ENCODE results near the gene PIP4K2B.

Gene PIP4K2B

DNA sequence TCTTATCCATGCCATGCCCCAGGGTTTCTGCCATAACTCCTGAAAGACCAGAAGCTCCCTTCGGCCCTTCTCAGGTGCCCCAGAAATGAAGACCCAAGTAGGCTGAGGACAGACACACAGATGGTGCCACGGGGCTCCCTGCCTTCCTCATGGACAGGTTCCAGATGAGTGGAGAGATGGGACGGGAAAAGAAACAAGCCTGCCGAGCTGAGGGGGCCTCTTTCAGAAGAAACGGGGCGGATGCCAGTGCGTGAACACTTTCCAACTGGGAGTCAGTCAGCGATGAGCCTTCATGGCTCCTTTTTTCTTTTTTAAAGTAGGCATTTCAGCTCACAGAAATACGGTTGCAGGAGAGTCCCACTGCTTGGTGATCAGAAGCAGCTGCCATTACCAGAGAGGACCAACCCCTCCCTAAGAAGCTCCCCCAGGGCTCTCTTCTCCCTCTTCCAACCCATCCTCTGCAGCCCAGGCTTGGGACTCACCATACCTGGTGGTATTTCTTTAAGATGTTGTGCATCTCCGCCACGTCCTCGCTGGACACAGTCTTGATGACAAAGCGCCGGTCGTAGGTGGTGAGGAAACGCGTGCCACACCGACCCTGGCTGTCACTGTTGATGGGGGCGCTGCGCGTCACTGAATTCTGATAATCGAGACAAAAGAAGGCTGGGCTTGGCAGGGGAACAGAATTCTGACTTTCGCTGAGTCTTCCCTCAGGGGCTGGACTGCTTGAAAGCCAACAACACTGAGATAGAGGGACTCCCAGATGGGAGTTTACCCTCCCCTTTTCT is 19.2 kb downstream of the PIP4K2B start:
- no peak for DNase-seq (ENCODE audit: low spot score)

DNA sequence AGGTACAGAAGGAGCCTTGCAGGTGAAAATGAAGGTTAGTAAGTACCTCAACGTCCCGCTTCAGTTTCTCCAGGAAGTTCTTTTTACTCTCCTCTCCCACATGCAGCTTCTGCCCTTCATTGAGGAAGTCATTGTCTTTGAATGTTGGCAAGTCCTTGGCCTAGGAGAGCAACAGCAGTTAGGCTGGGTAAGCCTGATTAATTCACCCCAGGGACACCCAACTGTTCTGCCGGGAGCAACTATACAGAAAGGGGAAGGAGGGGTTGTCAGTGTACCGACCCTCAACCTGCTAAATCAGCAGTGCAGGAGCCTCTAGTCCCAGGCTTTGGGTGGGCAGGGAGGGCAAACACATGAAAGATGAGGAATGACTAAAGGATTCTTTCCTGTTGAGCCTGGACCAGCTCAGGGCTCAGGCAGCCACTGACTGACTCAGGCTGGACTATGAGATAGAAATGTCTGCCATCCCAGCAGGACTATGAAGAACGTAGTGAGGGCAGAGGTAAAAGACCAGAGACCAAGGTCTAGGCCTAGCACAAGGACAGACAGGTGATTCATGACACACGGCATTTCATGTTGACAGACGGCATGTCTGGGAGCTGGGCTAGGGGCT is 21.6 kb downstream of the PIP4K2B start:
- DNase-seq (ENCODE audit: low spot score) = peak; percentile 35

DNA sequence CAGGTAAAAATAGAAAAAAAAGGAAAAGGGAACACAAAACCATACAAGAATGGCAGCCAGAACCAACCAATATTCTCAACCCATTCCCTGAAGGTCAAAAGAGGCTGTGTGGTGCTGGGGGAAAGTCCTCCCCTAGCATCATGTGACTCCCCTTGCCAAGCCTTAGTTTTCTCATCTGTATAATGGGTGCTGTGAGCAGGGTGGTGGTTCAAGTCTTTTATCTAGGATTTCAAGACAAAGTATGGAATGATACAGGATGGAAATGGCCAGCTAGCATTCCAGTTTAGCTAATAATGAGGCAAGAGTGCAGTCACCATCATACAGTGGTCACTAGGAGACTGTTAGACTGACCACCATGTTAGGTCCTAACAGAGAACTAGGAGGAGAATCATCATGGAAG is 26.1 kb downstream of the PIP4K2B start:
- DNase-seq (ENCODE audit: low spot score) = no peak

DNA sequence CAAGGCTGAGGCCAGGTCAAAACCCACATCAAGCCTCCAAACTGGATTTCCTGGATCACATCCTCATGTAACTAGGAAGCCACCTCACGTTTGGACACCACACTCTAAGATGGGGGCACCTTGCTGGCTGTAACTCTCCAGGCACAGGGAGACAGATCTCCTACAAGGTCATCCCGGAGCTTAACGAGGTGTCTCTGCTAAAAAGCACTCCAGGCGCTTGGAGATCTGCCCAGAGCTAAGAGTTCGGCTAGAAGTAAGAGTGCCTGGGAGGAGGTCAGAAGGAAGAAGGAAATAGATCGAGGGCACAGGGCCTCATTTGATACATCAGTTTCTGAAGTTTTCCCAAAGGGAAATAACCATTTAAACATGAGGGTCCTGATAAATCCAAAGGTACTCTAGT is 30.9 kb downstream of the PIP4K2B start:
- no peak for DNase-seq (ENCODE audit: low spot score)

DNA sequence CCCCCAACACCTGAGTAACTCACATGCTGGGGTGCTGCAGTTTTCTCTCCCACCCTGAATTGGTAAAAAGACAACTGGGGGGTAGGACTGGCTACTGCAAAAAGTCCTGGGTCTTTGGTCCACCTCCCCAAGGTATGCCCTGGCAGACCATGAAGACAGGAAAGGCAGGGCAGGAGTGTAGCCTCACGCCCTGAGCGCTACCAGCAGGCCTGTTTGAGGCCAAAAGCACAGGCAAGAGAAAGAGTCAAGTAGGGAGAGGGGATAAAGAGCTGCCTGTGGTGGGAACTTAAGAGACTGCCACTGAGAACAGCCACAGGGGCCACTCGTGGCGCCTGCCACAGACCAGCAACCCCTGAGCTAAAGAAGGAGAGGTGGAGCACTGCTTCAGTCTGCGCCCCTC is 33.0 kb downstream of the PIP4K2B start:
- DNase-seq (ENCODE audit: low spot score) = no peak

DNA sequence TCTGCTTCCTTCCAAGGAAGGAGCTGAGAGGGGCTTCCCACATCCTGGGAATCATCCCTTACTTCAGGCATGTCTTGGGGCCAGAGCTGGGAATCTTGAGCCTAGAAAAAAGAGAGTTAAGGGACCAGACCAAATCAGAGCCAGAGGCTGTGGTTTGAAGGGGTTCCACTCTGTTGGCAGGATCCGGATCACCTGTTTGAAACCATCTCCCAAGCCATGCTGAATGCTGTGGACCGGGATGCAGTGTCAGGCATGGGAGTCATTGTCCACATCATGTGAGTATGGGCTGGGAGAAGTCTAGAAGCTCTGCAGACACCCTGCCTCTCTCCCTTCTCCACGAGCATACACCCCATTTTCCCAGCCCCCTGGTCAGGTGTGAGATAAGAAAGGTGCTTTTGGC is 37.1 kb downstream of the PIP4K2B start:
- no peak for DNase-seq (ENCODE audit: low spot score)

DNA sequence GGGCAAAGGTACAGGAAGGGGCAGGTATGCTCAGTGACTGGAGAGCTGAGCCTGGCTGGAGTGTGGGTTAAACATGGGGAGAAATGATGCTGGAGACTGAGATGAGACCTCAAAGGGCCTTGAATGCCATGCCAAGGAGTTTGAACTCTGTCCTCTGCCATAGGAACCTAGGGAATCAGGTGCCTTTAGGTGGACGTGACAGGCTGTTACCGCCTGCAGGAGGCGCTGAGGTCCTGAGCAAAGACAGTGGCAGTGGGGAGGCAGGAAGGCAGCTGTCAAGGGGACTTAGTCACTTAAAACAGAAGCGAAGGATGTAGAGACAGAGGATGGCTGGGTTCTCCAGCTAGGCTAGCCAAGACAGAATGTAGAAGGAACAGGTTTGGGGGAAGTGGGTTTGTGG is 37.7 kb downstream of the PIP4K2B start:
- DNase-seq (ENCODE audit: low spot score) = no peak

DNA sequence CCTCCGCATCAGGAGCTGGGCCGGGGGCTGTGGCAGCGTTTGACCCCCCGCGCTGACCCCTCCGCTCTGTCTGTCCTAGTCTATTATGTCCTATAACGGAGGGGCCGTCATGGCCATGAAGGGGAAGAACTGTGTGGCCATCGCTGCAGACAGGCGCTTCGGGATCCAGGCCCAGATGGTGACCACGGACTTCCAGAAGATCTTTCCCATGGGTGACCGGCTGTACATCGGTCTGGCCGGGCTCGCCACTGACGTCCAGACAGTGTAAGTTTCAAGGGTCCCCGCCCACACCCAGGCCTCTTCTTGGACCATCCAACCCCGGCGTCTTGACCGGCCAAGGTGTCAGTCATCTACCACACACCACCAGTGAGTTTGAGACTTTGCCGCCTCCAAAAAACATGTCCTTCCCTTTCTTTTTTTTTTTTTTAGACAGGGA is 46.3 kb downstream of the PIP4K2B start:
- DNase-seq (ENCODE audit: low spot score) = no peak

DNA sequence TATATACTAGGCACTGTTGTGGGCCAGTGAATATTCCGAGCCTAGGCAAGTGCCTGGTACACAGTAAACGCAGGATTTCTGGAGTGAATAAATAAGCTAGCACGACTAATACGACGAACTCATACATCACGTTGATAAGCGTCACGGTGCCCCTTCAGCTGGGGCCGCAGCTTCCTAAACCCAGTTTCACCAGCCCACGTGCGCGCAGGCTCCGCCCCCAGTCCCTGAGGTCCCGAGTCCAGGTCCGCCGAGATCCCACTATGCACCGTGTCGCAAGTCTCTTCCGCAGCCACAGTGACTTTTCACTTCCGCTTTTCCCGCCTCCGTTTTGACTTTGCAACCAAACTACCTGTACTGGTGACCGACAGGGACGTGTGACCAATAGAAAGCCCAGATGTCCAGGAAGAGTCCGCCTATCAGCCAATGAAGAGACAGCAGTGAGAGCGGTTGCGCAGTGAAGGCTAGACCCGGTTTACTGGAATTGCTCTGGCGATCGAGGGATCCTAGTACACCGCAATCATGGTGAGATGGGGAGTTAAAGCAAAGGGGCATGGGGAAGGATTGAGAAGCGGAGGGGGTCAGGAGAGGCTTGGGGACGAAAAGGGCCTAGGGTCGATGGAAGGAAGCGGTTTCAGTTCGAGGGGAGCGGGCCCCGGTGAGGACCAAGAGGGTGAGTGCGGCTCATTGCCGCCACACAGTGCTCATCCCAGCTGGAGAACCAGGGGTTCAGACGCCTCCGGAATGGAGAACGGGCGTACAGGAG is 46.9 kb downstream of the PIP4K2B start, which contains the start of gene PSMB3:
PSMB3 (plus strand) TSS at position 434 of the 763 bp plus-strand sequence; CDS start at position 520, 86 bp downstream.
- peak; percentile 97 for DNase-seq (ENCODE audit: low spot score)

DNA sequence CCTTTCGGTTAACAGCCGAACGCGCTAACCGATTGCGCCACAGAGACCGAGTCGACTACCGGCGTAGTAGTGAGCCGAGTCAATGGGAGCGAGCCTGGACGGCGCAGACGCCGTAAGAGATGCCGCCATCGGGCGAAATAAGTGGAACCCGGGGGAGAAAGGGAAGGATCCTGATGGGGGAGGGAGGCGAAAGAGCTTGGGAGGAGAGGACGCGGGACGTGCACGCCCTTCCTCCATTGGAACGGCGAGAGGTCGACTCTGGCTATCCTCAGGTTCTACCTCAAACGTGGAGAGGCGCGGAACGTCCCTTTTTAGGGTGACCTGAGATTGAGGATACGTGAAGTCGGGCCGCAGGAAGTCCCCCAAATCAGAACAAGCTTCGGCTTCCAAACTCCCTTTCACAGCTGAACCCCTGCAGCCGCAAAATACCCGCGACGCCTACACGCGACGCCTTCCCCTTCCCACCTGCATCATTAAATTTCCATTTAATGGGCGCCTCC is 47.5 kb downstream of the PIP4K2B start:
- peak; percentile 86 for DNase-seq (ENCODE audit: low spot score)

DNA sequence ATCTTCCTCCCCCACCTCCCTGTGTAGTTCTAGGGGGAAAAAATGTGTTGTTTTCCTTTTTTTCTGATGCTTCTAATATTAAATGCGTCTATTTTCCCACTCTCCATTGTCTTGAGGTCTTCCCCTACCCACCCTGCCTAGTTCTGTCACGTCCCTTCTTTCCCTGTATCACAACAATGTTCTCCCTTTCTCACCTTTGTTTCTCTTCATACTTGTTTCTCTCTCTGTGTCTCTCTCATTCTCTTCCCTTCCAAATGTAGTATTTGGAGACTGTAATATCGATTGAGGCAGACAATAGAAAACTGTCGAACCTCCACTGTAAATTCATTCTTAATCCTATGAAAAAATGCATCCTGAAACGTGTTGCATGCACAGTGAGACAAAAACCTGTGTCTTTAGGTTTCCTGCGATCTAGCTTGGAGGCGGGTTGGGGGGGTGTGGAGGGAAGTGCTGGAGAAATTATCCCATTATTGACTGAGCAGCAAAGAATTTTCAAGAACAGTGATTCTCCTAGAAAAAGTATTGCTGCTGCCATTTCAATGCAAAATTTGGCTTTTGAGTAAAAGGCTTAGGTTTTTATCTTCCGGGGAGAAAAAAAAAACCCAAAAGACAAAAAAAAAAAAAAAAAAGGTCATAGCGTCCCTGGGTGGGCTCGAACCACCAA is 48.1 kb downstream of the PIP4K2B start:
- no peak for DNase-seq (ENCODE audit: low spot score)

DNA sequence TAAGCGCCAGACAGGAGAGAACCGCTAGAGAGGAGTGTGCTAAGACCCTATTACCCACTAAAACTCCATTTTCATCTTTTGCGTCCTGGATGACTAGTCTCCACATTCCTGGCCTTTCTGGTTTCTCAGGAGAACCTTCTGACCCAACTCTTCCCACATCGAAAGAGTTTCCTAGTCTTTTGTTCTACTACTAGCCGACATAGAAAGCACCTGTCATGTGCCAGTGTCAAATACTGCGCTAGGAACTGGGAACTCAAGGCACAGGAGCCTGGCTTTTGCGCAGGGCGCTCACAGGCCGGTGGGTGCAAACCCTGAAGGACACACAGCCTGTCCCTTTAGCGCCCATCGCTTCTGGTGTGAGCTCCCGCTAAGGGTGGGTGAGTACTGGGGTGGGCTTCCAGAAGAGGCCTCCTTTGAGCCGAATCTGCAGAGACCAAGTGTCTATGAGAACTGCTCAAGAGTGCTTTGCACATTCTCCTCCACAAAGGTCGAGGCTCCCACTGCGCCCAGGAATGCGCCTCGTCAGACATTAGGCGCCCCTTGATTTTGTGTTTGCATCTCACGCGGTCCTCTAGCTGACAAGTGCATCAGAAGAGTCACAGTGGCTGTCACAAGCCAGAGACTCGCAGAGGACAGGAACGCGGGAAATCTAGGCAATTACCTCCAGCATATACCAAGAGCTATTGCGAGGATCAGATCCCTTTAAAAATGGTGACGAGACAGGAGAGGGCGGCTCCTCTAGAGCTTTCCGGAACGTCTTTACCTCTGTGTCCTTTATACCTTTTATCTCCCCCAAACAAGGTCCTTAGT is 48.8 kb downstream of the PIP4K2B start:
- no peak for DNase-seq (ENCODE audit: low spot score)

DNA sequence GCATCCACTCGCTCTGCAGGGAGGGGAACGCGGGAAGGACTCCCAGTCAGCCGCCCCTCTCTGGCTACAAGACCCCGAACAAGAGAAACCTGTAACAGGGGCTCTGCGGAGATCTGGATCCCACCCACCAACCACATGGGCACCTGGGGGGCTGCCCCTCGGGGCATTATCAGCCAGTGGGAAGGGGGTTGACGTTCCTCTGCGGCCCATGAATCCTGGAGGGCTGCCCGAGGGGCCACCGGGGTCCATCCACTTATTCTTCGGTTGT is 49.4 kb downstream of the PIP4K2B start:
- DNase-seq (ENCODE audit: low spot score) = no peak

DNA sequence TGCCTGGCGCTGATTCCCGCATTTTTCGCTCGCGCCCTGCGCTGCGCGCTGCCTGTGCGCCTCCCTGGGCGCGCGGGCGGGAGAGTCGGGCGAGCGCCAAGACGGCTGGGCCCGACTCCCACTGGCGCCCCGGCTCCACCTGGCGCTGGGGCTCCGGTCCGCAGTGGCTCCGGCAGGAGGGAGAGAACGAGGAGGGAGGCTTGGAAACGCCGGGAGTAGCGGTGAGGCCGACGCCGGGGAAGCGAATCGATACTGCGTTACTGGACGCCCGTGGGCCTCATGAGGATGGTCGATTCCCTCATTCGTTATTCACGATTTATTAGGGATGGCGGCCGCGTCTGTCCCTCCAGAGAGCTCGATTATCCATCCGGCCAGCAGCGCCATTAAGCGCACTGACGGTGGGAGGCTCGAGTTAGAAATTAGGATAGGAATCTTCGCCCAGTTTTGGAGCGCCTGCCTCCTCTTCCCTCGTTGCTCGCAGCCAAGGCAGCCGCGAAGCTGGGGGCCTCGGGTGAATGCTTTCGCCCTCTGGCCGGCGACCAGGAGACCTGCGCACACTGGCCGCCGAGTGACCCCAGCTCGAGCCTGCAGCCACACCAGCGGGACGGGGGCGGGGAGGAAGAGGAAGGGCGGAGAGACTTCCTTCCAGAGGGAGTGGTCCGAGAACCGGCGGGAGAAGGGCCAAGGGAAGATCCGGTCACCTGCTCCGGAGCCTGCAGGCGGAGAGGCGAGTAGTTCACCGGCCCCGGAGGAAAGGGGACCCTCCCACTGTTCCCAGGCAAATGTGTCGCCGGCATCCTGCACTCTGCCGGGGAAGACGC is 49.9 kb downstream of the PIP4K2B start:
- DNase-seq (ENCODE audit: low spot score) = peak; percentile 53

DNA sequence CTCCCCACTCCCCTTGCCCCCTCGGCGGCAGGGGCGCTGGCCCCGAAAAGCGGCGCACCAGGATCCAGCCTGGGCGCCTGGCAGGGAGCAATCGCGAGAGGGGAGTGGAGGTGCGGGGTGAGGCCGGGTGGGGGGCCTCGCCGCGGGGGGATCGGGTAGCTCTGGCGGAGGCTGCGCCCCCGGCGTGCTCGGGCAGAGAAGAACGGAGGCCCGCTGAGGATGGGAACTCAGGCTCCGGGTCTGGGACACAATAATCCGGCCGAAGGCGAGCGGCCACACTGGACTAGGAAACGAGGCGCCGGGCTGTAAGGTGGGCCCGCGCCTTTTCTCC is 50.5 kb downstream of the PIP4K2B start:
- no peak for DNase-seq (ENCODE audit: low spot score)

DNA sequence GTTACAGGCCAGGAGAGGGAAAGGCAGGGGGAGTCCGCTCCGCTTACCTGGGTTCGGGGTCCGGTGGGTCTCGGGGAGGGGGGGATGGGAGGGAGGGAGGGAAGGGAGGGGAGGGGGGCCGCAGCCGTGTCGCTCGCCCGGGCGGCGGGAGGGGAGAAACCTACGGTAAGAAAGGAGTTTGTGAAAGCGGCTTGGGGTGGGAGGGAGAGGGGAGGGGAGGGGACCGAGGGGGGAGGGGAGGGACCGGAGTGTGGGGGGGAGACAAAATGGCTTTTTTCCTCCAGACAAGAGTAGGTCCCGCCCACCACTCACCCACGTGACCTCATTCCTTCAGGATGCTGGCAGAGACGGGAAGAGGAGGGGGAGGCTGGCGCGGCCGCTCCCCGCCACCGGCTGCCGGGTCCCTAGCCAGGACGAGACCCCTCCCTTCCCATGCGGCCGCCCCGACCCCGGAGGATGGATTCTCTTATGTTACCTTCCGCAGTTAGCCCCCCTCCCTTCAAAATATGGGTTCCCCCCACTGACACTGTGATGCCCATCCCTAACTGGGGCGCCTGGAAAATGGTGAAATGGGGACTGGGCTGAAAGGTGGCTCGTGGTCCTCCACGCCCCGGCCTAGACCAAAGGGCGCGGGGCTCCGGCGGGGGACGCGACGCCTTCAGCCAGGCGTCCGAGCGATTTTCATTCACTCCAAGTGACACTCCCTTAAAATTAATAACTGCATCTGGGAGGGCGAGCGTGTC is 51.0 kb downstream of the PIP4K2B start, which contains the start of gene PCGF2:
PCGF2 (minus strand) TSS at position 188 of the 743 bp plus-strand sequence. CDS start 7,934 bp downstream, outside the sequence.
- peak; percentile 79 for DNase-seq (ENCODE audit: low spot score)

DNA sequence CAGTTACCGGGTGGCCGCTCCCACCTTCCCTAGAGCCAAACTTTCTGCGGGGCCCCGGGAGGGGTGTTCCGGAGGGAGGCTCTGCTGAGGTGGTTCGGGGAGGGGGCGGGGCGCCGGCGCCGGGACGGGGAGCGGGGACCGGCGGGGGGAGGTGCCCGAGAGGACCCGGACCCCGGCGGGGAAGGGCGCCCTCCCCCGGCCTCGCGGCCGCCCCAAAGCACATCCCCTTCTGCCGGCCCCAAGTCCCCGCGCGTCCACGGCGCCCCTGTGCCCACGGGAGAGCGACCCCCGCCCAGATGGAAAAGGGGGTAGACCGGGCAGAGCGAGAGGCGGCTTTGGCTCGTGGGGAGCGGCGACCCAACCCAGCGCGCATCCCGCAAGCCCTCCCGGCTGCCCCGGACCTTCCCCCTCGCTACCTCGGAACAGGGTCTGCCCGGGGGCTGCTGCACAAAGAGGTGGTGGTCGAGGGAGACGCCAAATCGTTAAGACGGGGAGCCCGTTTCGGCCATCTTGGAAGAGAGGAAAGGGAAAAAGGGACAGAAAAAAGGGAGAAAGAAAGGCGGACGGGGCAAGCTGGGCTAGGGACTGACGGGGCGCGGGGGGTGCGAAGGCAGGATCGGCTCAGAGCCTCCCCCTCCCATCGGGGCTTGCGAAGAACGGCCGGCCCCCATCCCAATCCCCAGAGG is 51.8 kb downstream of the PIP4K2B start:
- peak; percentile 55 for DNase-seq (ENCODE audit: low spot score)

DNA sequence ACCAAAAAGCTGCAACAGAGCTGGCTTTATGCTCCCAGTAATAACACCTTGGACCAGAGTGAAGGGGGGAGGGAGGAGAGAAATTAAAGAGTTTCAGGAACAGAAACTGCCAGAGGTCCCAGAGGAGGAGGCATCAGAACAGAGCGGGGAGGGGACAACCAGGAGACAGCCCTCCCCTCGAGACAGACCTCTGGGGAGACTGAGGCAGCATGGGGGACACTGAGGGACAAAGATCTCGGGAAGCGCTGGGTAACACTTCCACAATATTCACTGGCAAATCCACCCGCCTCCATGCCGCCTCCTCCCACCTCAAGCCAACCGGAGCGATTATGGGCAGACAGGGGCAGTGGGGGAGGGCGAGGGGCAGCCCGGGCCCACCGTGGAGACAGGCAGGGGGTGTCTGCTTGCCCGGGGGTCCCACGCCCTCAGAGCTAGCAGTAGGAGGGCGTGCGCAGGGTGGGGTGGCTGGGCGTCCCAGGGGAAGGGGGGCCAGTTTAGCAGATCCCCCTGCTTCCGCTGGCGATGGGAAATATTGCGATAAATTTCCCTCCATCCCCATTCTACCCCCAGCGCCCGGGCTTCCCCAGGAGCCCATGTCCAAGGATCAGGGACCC is 52.4 kb downstream of the PIP4K2B start:
- DNase-seq (ENCODE audit: low spot score) = no peak
